ENCODE data around the gene MACROD2.
"Not testable (repeated sequence)": the region's sequence is repeated elsewhere in the genome, so short reads cannot be mapped to it uniquely, and the experiment has no call there.

The MACROD2 gene

DNA sequence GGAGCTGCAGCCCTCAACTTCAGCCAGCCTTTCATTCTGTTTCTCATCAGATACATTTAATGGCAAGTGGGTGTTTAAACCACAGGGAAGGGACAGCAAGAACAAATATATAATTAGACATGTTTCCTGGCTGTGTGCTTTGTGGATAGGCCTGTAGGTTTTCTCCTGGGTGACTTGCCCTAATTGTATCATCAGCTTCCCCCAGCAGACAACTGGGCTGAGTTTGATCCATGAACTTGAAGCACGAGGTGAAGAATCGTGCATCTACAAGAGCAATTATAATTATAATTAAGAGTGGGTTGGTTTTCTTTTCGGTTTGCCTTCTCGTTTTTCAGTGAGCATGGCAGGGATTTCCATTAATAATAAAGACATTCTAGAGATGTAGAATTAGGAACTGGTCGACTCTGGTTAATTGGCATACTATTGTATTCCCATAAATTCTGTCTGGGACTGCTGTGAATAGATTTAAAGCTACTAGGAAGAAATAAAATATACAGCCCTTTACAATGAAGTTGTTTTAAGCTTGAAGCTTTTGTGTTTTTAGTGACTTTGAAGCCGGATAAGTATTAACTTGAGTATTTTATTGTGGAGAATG lies 1525.7 kb downstream of the MACROD2 start:
- DNase-seq = no peak

DNA sequence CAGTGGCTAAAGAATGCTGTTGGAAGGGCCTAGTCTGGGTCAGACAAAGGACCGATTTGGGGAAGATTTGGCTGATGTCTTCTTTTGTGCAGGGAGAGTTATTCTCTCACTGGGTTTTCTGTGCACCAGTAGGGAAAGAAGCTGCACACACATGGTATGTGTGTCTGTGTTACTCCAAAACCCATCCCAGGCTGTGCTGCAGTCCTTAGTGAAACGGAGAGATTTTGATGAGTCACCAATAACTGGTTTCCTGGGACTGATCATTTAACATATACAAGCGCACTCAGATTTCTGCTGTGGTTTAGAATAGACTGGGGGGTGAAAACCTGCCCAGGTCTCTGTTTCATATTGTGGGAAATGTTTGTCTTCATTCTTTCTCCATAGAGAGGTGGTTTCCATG lies 1528.1 kb downstream of the MACROD2 start:
- no peak for DNase-seq

DNA sequence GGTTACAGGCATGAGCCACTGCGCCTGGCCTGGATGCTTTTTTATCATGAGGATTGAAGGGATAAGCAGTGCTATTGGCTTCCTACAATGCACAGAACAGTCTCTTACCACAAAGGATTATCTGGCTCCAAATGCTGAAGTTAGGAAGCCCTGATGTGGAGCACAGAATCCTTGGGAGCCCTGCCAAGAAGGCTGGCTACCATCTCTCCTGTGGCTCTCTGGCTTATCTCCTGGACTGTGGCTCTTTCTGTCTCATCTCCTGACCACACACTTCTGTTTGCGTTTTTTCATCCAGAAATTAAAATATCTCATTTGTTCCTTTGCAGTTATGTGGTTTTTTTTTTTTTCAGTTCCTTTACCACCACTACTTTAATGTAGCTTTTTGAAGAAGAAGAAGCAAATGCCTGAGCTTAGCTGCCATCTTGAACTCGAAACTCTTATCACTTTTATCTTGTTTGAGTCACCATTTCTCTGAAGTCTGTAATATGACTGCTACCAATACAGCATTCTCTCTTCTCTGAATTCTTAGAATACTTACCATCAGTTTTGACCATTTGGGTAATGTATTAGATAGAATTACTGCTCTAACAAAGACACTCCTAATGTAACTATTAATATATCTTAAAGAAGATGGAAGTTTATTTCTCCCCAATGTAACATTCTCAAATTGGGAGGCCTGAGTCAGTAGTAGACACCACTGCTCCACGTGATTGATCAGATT lies 1533.2 kb downstream of the MACROD2 start:
- no peak for DNase-seq

DNA sequence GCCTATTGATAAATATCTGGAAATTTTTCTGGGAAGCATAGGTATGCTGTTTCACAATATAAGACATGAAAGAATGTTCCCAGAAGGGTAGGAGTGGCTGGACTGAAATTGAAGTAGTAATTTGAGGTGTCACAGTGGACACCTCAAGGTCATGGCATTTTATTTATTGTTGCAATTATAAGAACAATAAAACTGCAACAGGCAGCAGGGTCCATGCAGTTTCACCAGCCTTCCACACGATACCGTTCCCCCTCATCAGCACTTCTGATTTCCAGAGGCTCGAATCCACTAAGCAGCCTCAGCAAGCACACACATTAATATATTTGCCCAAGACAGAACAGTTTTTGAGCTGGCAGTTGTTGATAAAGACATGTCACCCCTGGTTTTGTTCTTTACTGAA lies 1540.5 kb downstream of the MACROD2 start:
- DNase-seq = no peak

DNA sequence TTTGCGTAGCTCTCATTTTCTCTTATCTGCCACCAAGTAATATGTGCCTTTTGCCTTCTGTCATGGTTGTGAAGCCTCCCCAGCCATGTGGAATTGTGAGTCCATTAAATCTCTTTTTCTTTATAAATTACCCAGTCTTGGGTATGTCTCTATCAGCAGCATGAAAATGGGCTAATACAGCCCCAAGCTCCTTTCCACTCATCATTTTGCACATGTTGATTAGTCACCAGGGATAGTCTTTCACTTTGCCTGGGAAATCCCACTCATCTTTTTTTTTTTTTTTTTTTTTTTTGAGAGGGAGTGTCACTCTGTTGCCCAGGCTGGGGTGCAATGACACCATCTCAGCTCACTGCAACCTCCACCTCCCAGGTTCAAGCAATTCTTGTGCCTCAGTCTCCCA lies 1541.9 kb downstream of the MACROD2 start:
- DNase-seq = not testable (repeated sequence)

DNA sequence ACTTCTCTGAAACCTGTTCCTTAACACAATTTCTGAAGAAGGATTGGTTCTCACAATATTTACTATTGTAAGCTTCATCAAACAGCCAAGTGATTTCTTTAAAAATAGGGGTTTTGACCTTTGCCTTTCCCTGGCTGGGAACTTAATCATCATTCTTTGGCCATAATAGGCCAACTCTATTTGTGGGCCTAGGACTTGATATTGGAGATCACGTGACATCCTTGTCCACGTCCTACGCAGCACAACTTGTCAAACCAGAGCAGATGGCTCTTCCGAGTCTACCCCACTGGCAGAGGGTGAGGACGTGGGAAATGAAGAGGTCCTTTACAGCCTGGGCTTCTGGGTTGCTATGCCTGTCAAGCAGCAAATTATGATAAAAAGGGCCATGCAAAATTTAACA lies 1547.3 kb downstream of the MACROD2 start:
- no peak for DNase-seq

DNA sequence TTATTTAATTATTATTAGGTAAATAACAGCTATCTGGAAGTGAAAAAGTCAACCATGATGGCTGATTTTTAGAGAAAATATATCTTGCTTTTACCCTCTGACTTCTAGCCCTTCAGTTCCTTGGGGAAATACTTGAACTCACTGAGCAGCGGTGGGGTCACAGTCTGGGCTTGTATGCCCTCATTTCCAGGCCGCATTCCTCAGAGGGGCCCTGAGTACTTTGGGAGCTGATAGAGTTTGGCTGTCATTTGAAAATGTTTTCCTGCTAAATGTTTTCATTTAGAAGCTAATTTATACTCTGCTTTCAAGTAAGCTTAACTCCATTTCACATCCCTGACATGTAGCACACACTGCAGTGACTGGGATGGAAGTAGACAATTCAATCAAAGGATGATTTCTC lies 1549.4 kb downstream of the MACROD2 start:
- no peak for DNase-seq

DNA sequence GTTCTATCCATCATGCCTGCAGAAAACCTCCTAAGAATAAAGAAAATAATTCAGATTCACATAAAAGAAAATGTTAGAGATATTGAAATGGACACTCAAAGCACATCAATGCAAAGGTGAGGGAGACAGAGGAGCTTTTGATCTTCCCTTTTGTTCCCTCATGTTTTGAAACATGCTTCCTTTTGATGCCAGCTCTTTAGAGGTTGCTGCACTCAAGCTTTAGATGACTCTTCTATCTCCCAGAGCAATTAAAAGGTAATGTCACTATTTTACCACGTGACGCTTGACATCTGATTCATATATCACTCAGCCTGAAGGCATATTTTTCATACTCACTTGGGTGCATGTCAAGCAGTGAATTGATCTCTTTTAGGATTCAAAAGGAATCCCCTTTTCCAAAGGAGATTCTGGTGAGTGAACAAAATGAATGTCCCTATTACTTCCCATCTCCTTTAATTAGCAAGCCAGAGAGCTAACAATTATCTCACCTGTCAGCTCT lies 1551.3 kb downstream of the MACROD2 start:
- DNase-seq = no peak

DNA sequence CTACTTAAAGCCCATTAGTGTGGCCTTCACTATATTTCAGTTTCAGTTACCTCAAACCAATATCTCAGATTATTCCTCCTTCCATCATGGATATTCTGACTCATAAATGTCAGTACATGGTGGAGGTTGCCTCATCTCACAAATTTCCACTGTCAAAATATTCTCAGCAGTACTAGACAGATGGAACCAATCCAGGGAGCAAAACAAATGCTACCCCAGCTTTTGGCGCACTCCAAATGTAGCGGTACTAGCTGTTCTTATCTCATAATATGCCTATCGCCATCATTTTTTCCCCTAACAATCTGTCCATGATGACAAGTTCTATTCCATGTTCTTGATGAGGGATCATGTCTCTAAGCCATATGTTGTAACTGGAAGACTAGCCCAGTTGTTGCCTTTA lies 1551.8 kb downstream of the MACROD2 start:
- DNase-seq = no peak

DNA sequence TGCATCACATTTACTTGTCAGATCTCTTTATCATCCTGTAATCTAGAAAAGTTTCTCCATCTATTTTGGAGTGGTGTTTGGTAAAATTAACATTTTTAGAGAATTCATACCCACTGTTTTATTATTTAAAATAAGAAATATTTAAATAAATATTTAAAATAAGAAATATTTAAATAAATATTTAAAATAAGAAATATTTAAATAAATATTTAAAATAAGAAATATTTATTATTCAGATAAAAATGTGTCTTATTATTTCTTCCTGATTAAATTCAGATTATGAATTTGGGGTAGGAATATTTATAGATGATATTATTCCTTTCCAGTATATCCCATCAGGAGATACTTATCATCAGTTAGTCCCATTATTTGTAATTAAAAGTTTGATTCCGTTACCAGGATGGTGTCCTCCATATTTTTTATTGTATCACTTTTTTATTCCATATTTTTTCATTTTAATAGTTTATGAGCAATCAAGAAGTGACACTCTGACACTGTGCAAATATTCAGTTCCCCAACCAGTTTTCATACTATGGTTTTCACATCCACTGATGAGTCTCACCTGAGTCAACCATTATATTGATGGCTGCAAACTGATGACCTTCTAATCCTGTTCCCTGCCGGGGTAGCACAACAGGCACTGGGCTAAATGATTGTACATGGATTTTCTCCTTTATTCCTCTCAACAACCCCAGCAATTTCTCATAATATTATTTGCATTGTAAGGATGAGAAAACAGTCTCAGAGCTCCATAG lies 1555.0 kb downstream of the MACROD2 start:
- DNase-seq = no peak

DNA sequence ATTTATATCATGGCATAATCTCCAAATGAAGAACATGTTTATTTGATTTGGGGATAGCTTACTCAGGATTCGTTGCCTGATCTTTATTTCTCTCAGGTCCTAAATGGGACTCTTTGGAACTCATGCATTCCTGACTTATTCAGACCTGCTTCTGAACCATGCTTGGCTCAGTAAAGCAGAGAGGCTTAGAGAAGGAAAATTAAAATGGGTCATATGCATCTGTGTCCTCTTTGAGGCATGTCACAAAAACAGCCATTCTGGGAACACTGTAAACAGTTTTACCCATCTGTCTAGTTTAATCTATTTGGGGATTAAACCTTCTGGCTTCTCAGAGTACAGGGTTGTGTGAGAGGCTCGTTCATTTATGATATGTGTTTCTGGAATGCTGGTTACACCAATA lies 1560.6 kb downstream of the MACROD2 start:
- no peak for DNase-seq

DNA sequence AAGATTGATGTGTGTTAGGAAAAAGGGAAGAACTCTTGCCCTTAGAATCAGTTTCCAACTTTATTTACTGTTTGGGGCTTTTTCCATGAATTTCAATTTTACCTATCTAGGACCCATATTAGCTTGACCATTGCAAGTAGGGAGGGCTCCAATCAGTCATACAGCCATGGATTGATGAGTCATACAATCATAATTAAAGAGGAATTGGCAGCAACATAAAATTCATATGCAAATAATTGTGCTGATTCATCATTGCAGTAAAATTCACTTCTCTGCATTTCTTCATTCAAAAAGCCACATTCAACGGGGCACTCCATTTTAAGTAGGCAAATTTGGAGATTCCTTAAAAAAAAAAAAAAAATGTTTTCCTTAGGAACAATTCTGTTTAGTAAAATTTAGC lies 1561.6 kb downstream of the MACROD2 start:
- DNase-seq = no peak

DNA sequence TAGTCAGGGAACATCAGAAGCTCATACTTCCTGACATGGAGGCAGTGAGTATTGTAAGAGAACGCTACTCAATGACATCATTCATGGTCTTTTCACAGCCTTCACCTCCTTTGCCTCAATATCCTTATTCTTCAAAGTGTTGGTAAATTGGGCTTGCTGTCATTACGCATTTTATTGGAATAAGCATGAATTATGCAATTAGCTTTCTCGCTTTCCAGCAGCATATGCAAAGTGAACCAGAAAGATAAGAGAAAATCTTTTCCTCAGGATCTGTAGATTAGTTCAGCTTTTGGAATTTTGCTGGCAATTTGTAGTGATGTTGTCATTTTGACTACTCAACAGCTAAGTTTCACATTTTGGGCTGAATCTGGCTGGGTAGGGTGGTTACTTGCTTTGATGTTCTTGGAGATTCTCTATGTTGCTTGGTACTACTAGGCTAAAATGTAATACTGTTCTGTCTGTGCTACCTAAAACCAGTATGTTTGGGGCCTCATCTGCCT lies 1565.8 kb downstream of the MACROD2 start:
- DNase-seq = no peak

DNA sequence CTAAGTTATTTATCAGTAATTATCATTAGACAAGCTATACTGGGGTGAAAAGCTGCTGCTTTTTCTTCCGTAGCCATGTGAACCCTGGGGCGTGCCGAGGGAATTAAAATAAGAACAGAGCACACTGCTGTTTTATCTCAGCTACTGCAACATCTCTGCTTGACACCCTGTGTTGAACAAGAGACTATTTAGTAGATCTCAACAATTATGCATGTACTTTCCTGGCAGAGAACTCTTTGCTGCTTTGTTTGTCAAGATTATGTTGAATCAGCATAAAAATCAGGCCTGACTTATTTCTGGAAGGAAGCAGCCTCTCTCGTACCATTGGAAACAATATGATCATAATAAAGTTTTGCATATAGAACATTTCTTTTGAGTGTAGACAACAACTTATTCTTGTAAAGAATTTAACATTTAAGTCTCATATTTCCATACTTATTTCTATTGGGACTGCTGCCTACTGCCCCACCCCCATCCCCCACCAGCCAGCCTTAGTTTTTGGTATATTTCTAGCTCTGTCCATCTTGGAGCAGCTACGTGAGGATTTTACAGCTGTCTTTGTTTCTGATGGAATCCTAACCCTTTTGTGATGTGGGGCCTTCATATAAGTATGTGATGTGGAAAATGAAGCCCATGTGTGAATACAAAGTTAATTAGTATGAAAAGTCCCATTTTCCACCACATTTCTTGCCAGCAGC lies 1566.5 kb downstream of the MACROD2 start:
- no peak for DNase-seq

DNA sequence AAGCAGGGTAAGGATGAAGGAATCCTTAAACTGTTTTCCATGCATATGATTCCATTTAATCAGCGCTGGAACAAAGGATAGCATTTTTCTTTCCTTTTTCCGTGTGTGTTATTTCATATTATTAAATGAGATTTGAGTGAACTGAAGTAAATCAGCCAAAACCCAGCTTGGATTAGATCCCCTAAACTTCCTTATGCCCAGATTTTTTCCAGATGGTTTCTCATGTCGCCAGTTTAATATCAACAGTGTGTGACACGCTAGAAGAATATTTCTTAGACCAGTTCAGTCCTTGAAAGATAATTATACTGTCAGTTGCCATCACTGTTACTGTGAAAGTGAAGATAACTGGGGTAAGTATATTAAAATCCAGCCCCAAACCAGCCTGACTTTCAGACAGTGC lies 1568.5 kb downstream of the MACROD2 start:
- no peak for DNase-seq

DNA sequence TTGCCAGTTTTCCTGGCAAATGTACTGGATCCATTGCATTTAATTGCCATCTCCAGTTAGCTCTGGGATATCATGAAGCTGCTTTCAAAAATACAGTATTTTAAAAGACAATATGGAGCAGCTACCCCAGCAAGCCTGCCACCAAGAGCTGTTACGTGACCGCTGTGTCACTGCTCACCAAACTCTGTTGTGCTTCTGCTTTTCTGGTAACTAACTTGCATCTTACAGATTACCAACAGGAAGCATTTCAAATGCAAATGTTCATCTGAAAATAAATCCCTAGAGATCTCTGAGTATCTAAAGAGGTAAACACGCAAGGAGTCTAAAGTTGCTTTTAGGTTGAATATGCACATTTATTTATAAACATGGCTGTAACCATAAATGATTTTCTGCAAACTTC lies 1569.7 kb downstream of the MACROD2 start:
- no peak for DNase-seq

DNA sequence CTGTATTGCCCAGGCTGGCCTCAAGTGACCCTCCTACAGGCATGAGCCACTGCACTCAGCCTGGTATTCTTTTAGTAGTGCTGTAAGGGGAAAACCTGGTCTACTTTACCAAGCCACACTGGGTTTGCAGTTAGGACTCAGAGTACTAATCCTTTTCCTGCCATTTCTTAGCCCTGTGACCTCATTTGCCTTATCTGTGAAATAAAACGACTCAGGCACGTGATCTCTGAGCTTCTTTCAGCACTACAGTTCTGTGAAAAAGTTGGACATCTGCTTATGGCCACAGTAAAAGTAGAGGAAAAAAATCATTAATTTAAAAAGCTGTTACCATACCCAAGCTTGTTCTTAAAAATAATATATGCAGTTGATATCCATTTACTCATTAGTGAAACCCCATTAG lies 1570.5 kb downstream of the MACROD2 start:
- no peak for DNase-seq

DNA sequence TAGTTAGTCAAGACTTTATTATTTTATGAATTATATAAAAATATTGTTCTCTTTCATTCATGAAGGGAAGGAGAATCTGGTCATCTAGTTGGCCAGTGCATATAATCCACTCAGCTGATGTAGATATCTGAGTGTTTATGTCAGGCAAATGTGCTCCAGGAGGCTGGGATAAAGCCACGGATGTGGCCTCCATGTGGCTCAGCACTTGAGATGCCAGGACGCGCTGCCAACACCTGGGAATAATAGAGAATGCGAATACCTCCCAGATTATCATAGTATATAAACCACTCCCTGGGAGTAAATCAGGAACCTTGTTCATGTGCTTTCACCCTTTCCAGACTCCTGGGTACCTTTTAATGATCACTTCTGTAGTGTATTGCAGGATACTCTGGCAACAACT lies 1571.9 kb downstream of the MACROD2 start:
- DNase-seq = no peak

DNA sequence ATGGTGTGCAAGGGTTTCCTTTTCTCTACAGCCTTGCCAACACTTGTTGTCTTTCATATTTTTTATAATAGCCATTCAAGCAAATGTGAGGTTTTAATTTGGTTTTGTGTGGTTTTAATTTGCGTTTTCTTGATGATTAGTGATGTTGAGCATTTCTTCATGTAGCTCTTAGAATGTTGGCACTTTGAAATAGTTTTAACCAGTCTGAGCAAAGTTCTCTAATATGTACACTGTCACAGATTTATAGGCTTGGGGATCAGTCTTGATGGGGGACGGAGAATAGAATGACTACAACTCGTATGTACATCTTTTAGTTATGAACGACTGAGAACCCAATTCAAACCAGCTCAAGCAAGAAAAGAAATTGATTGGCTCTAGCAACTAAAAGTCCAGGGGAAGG lies 1574.8 kb downstream of the MACROD2 start:
- no peak for DNase-seq

DNA sequence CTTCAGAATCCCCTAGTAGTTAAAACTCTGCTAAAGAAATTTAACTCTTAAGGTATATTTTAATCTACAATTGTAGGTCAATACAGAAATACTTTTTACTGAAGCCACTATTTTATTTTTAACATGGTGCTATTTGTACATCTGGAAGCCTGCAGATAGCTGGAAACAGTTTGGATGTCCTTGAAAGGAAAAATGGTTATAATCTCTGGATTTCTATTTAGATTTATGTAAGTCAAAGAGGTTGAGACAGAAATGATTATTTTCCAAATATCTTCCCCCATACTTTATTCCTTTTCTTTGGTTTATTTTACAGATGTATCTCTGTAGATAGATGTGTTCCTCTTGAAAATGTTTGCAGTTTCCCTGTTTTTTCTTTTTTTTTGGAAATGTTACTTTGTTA lies 1575.7 kb downstream of the MACROD2 start:
- DNase-seq = no peak

DNA sequence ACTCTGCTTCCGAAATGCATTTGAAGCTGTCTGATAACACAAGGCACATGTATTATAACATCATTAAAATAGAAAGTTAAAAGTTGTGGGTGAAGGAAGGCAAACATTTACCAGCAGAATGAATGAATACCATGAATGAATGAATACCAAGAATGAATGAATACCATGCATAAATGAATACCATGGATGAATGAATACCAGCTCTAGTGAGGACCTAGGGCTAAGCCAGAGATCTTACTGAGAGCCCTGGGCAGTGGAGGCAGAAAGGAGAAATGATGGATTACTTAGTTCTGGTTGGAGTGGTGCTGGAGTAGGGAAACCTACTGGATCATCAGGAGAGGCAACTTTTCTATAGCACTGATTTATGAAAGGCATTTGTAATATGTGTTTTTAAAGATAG lies 1579.9 kb downstream of the MACROD2 start:
- no peak for DNase-seq

DNA sequence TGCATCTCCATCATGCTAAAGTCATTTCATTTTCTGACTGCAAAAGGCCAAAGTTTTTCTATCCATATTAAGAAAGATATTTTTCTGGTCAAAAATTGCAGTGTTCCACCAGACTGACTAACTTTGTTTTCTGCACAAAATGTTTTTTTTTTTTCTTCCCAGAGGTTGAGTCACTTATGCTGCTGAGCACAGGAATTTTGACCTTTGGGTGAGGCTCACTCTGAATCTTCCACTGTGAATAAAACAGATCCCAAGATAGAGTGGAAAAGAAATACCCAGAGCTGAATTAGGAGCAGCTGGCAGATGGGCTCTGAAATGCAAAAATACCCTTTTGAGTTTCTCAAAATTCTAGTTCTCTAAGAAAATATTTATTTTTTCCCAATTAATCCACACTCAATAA lies 1581.1 kb downstream of the MACROD2 start:
- DNase-seq = no peak

DNA sequence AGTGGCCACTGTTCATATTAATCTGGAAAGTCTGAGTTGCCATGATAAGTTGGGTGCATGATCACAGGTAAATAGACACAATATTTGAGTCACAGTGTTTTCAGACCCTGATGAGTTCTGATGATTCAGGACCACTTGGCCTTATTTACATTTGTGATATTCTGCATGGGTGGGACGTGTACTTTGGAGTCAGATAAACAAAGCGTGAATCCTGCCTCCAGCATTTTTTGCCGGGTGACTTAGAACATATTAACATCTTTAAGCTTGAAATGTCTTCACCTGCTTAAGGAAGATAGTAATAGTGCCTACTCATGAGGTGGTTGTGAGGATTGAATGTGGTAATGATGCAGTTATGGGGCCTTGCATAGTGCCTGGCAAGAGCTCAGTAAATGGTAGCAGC lies 1582.8 kb downstream of the MACROD2 start:
- no peak for DNase-seq
